GM10266 (cell line): ENCODE measurements around the gene SCG5.

Experiments used
- DNase-seq: peaks from one replicate; pipeline ENCODE4 v3.0.0; 2012; ENCODE audit errors: extremely low spot score
- CTCF ChIP-seq: IDR thresholded peaks from 2 replicates; pipeline ENCODE4 v1.5.1; 2012; ENCODE audit warnings: mild to moderate bottlenecking, low read depth; ENCODE audit not compliant: control insufficient read depth, insufficient read depth; ENCODE audit errors: missing control alignments

SCG5 gene

GRCh38 chr15:32677238-32677750, 35.8 kb downstream of the SCG5 start:
- DNase-seq = no peak
- TF ChIP-seq CTCF = no peak

- no peak for TF ChIP-seq CTCF
Observed at GRCh38 chr15:32679298-32679690, 37.8 kb downstream of the SCG5 start.

GRCh38 chr15:32682569-32682968, 41.1 kb downstream of the SCG5 start:
- DNase-seq = no peak
- no peak for TF ChIP-seq CTCF

More at GRCh38 chr15:32679298-32679690, 37.8 kb downstream of the SCG5 start:
- no peak for DNase-seq

GRCh38 chr15:32682977-32683630, 41.6 kb downstream of the SCG5 start:
- TF ChIP-seq CTCF = no peak
- no peak for DNase-seq

- no peak for DNase-seq
- no peak for TF ChIP-seq CTCF
Observed at GRCh38 chr15:32683906-32684584, 42.5 kb downstream of the SCG5 start.

- no peak for DNase-seq
- TF ChIP-seq CTCF = no peak
Observed at GRCh38 chr15:32685576-32685975, 44.1 kb downstream of the SCG5 start.

GRCh38 chr15:32687556-32687955, 46.0 kb downstream of the SCG5 start:
- TF ChIP-seq CTCF = no peak
- no peak for DNase-seq
